ENCODE measurements around the gene MS4A12. TPM values are rescaled to one million over a fixed set of nuclear protein-coding genes. Genes with fewer than 3 reads are reported as not detected.
"Not testable (repeated sequence)": the region's sequence is repeated elsewhere in the genome, so short reads cannot be mapped to it uniquely, and the experiment has no call there.

Gene MS4A12
- total RNA-seq, 1 experiment from 2014 or later = not detected

GRCh38 chr11:60538627-60539026 lies 46.0 kb downstream of the MS4A12 start:
- H3K36me3 ChIP-seq; H3K4me1 ChIP-seq; H3K27ac ChIP-seq; H3K4me3 ChIP-seq; H3K9me3 ChIP-seq (replicated peaks); DNase-seq; H3K27me3 ChIP-seq: not testable (repeated sequence)

GRCh38 chr11:60544077-60544476 lies 51.5 kb downstream of the MS4A12 start:
- no peak overlapping the region for H3K27ac ChIP-seq
- no peak for DNase-seq
- peaks cover 2% of the 10 kb centered on the region; the same call in 1 of the 2 replicates for H3K4me1 ChIP-seq
- no peaks in the 10 kb centered on the region for H3K9me3 ChIP-seq (replicated peaks)
- no peaks in the 10 kb centered on the region for H3K27me3 ChIP-seq
- H3K36me3 ChIP-seq = no peaks in the 10 kb centered on the region
- H3K4me3 ChIP-seq = no peak overlapping the region

Other genes with a start within 250 kb of the MS4A12 start
- not detected in 2 replicates for gene MS4A4E, start 249.6 kb upstream of the MS4A12 start, total RNA-seq (2014; rRNA removed; shearing (Covaris generic))
- gene MS4A4A, start 212.1 kb upstream of the MS4A12 start, total RNA-seq (2014; rRNA removed; shearing (Covaris generic)) = not detected in 2 replicates
- not detected in 2 replicates for gene MS4A6E, start 165.5 kb upstream of the MS4A12 start, total RNA-seq (2014; rRNA removed; shearing (Covaris generic))
- not detected in 2 replicates for gene MS4A7, start 114.2 kb upstream of the MS4A12 start, total RNA-seq (2014; rRNA removed; shearing (Covaris generic))
- not detected in 2 replicates for gene MS4A14, start 96.3 kb upstream of the MS4A12 start, total RNA-seq (2014; rRNA removed; shearing (Covaris generic))
- gene MS4A5, start 63.2 kb upstream of the MS4A12 start, total RNA-seq (2014; rRNA removed; shearing (Covaris generic)) = not detected in 2 replicates
- gene MS4A1, start 36.9 kb upstream of the MS4A12 start, total RNA-seq (2014; rRNA removed; shearing (Covaris generic)) = not detected in 2 replicates
- not detected in 2 replicates for gene MS4A13, start 22.6 kb downstream of the MS4A12 start, total RNA-seq (2014; rRNA removed; shearing (Covaris generic))
- gene MS4A8, start 206.8 kb downstream of the MS4A12 start, total RNA-seq (2014; rRNA removed; shearing (Covaris generic)) = not detected in 2 replicates
- not detected in 2 replicates for gene MS4A18, start 231.9 kb downstream of the MS4A12 start, total RNA-seq (2014; rRNA removed; shearing (Covaris generic))